ENCODE data around the gene B4GALT2.

DNA sequence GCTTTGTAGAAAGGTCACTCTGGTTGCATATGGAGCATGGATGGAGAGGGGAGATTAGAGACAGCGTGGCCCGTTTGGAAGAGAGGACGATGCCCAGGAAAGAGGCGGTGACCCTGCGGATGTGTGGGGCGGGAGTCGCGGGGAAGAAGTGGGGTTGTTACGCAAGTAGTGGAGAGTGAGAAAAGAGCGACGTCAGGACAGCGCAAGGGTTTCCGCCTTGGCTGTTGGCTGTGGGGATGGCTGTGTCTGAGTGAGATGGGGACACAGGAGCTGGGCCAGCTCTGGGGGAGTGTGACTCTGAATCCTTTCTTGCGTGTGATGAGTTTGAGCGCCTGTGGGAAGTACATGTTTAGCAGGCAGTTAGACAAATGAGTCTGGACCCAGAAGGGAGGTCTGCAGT lies 3.8 kb downstream of the B4GALT2 start:
- TF ChIP-seq CTCF (IDR thresholded peaks at IDR 0.05; ENCODE audit: insufficient read depth, low read length, poor library complexity, severe bottlenecking) (no peak), EZH2phosphoT487 (conservative IDR thresholded peaks at IDR 0.05; ENCODE audit: low read length) (no peak)
